ENCODE data around the gene HPCA.

Gene HPCA

GRCh38 chr1:32885676-32886003 lies 651 bp upstream of the HPCA start:
- no peak overlapping the region for H3K27ac ChIP-seq
- TF ChIP-seq CTCF (conservative IDR thresholded peaks at IDR 0.05) (no peak), ZFX (IDR thresholded peaks at IDR 0.05) (no peak)

DNA sequence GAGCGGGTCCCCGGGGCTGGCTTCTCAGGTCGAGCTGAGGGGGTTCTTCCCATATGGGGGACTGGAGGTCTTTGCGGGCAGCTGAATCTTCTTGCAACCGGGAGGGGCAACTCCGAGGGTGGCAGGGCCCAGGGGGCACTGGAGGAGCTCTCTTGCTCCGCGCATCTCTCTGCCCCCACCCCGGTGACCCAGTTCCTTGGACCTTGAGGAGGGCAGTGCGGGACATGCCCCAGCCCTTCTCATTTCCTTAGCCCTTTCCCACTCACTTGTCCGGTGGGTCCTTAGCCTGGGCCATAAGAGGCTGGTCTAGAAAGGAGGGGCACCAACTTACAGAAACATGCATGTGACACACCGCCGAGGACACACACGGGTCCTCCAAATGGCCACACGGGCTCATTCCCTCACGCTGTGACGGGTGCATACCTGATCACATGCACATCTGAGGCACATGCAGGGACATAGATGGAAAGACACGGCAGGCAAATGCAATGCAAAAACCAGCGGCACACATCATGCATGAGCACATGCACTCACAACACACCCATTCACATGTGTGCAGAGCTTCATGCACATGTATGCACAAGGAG lies 630 bp downstream of the HPCA start:
- TF ChIP-seq CTCF (conservative IDR thresholded peaks at IDR 0.05) (peak; percentile 65), ZFX (IDR thresholded peaks at IDR 0.05) (no peak)
- no peak overlapping the region for H3K27ac ChIP-seq

- no peak overlapping the region for H3K27ac ChIP-seq
- TF ChIP-seq CTCF (conservative IDR thresholded peaks at IDR 0.05) (no peak), ZFX (IDR thresholded peaks at IDR 0.05) (no peak)
These were observed 1.3 kb downstream of the HPCA start for GRCh38 chr1:32887623-32888022.

DNA sequence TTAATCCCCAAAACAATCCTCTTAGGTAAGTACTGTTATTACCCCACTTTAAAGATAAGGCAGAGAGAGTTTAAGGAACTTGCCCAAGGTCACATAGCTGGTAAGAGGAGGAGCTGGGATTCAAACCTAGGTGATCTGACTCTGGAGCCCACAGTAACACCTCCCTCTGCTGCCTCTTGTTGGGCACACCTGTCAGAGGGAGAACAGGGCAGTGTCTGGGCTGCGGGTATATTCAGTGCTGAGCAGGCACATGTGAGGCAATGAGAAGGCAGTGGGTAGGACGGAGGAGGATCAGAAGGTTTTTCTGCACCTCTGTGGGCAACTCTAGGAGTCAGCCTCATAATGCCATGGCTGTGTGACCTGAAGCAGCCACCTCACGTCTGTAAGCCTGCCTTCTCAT lies 1.8 kb downstream of the HPCA start:
- no peak overlapping the region for H3K27ac ChIP-seq
- no peak for TF ChIP-seq ZFX (IDR thresholded peaks at IDR 0.05)
- TF ChIP-seq CTCF (conservative IDR thresholded peaks at IDR 0.05) = no peak

DNA sequence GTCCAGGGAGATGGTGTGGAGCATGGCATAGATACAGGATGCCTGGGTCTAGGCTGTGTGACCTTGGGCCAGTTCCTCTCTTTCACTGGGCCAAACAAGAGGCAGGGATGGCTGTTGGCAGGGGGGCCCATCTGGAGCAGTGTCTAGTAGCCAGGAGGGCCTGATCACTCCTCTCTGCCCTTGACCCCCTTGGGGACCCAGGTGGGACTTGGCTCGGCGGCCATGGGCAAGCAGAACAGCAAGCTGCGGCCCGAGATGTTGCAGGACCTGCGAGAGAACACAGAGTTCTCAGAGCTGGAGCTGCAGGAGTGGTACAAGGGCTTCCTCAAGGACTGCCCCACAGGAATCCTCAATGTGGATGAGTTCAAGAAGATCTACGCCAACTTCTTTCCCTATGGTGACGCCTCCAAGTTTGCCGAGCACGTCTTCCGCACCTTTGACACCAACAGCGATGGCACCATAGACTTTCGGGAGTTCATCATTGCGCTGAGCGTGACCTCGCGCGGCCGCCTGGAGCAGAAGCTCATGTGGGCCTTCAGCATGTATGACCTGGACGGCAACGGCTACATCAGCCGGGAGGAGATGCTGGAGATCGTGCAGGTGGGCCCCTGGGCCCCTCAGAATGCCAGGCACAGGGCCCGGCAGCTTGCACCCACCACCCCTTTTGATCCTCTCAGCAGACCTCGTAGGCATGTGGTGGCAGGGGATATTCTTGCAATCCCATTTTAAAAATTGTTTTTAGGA lies 2.6 kb downstream of the HPCA start:
- TF ChIP-seq ZFX (IDR thresholded peaks at IDR 0.05) = no peak
- no peak for TF ChIP-seq CTCF (conservative IDR thresholded peaks at IDR 0.05)

DNA sequence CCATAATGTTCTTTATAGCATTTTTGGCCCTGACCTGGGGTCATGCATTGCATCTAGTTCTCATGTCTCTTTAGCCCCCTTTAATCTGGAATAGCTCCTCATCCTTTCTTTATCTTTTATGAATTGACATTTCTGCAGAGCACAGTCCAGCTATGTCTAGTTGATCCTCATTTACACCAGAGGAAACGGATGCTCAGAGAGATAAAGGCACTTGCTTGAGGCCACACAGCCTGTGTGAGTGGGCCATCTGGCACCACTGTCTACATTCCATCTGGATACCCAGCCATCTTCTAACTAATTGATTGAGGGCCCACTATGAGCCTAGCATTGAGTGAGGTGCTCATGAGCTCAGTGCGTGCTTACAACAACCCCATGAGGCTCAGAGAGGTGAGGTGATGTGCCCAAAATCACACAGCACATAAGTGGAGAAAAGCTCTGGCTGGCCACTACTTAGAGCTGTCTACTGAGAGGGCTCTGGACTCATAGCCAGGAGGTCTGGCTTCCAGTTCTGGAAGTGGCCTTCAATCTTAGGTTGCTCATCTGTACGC lies 3.5 kb downstream of the HPCA start:
- no peak overlapping the region for H3K27ac ChIP-seq
- TF ChIP-seq ZFX (IDR thresholded peaks at IDR 0.05) = no peak

More for the DNA sequence above, 2.6 kb downstream of the HPCA start:
- H3K27ac ChIP-seq = no peak overlapping the region

DNA sequence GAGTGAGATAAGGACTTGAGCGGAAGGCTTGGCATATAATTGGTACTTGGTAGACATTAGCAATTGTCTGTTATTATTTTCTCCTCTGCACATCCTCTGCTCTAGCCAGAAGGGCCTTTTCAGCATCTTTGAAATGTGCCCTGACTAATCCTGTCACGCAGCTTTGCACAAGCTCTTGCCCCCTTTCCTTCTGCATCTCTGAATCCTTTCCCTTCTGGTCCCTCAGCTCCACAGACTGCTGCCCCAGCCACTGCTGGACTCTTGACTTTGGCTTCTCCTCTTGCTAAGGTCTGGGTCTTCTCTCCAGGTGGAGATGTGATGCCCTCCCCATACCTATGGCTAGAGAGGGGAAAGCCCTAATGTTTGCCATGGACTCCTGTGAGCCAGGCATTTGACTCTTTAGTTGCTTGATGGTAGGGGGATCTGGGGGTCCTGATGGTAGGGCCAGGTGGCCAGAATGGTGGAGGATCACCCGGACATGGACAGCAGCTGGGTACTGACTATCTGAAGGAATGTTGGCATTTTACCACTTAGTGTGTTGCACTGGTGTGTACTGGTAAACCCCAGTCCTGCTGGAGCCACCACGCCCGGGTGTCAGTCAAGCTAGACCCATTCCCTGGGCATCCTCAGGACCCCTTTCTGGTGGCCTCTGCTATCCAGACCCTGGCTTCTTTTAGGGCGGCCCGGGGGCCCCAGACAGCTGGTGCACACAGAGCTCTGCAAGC lies 4.4 kb downstream of the HPCA start:
- H3K27ac ChIP-seq = no peak overlapping the region
- TF ChIP-seq CTCF (conservative IDR thresholded peaks at IDR 0.05) (no peak), ZFX (IDR thresholded peaks at IDR 0.05) (no peak)

Measured in C4-2B (cell line).